GM12891 (cell line): ENCODE results near the gene KRT73.

Experiments used
- PAX5 ChIP-seq: IDR thresholded peaks from 2 replicates; pipeline ENCODE4 v1.6.1; 2011; ENCODE audit warnings: low read length, moderate library complexity, mild to moderate bottlenecking; ENCODE audit not compliant: insufficient read depth, severe bottlenecking
- POLR2A ChIP-seq: IDR thresholded peaks from 2 replicates; pipeline ENCODE4 v1.6.1; 2011; ENCODE audit warnings: low read depth, low read length, control low read depth
- POLR2AphosphoS5 ChIP-seq: IDR thresholded peaks from 2 replicates; pipeline ENCODE4 v1.6.1; 2011; ENCODE audit warnings: low read depth, low read length, control low read depth

DNA sequence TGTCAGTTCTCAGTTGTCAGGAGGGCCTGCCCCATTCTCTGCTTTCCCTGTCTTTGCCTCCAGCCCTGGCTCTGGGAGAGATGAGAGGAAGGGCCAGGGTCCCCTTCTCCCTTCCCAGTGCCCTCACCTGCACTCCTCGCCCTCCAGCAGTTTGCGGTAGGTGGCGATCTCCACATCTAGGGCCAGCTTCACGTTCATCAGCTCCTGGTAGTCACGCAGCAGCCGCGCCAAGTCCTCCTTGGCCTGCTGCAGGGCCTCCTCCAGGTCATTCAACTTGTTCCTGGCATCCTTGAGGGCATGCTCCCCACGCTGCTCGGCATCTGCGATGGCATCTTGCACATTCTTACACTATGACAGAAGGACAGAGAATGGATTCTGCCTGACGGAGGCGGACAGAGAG, 28.3 kb upstream of the KRT73 start:
- TF ChIP-seq POLR2A (no peak), POLR2AphosphoS5 (no peak), PAX5 (no peak)
